HG03097 (cell line): ENCODE data around the gene NAGPA.
A peak's percentile ranks its signal among the peaks of the same experiment; 100 is the strongest.

Experiments used
- ATAC-seq: cut with Tn5 transposase; IDR thresholded peaks from one replicate; pipeline ENCODE4 v1.9.1; 2021; ENCODE audit not compliant: unreplicated experiment, low FRiP score

The NAGPA gene

DNA sequence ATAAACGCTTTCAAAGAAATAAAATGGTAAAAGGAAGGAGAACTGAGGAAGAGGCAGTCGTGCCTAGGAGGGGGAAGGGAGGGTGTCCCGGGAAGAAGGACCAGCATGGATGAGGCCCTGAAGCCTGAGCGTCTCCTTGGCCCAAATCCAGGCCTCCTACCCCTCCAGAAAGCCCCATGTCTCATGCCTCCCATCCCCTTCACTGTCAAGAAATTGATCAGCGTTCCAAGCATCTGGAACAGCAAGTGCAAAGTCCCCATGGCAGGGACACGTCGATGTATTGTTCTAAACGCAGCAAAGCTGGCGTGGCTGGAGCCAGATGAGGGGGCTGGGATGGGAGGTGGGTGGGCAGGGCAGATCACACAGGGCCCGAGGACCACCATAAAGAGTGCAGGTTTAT, 53.0 kb downstream of the NAGPA start:
- ATAC-seq: no peak

DNA sequence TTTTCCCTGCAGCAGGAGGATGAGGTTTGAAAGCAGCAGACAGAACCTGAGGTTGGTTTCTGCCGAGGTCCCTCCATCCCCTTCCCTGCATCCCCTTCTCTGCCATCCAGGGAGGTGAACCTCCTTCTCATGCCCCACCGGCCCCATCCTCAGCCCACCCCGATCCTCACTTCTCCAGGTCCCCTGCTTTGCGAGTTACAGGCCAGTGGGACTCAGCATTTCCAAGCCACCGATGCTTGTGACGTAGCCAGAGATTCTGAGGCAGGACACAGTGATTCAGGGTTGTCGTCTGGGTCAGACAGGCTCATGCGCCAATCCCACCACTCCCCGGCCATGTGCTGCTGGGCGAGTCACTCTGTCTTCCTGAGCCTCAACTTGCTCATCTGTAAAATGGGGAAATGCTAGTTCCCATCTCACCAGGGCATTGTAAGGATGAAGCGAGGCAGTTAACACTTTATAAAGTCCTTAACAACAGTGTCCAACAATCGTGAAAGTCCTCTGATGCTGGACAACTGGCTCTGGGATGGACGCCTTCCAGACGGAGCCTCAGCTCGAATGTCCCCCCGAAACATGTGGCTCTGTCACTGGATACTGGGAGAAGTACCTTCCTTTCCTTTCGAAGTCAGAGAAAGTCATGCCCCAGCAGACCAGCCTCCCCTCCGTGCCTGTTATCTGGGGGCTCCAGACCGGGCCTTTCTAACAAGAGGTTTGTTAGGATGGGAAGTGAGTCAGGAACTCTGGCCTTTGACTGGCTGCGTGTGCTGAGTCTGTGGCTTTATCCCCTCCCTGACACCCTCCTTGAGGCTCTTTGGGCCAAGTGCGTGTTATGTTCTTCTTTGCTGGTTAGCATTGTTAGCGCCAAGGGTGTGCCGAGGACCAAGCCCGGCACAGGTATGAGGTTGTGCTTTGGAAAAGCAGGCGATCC, 53.7 kb downstream of the NAGPA start:
- no peak for ATAC-seq

DNA sequence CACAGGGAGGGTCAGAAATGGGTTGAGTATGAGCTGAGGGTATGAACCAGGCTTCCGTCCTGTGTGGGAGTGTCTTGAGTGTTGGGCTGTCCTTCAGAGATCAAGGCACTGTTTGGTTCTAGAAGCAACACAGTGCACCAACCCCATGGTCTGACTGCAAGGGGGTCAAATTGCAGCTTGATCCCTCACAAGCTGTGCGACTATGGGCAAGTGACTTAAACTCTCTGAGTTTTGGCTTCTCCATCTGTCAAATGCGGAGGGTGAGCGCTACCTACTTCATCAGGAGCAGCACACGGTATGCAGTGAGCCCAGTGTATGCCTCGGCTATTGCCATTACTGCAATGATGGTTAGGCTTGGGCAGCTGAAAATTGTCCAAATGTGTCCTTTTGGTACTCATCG, 54.6 kb downstream of the NAGPA start:
- no peak for ATAC-seq

DNA sequence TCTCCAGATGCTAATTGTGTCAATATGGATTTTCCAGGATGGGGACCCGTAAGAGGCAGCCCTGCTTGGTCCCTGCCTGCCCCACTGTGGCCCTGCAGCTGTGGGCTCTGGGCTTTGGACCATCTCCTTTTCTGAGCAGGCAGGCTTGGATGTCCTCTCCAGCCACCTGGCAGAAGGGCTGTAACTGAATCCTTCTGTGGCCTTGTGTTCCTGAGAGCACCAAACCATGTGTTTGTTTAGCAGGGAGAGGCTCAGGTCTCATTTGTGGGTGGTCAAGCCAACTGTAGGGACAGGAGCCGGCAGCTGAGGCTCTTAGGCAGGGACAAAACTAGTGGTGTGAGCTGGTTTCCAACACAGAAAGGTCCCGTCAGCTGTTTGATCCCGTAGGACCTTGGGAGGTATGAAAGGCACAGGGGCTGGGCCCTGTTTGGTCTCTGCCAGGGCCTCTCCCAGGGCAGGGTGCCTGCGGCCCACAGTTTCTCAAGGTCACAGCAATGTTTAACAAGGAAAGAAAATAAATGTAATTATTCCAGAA, 57.1 kb downstream of the NAGPA start:
- ATAC-seq: no peak

DNA sequence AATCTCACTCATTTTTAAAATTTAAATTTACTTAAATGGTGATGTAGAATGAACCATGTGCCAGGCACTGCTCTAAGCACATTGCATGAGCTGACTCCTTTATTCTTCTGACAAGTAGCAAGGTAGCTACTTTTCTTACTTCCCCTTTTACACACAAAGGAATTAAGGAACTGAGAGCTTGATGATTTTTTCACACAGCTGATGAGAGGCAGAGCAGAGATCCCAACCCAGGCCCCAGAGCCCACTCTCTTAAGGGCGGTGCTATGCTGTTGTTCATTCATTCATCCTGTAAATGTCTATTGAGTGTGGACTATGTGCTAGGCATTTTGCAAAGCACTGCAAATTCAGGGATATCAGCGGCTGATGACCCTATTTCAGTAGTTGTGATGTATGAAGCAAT, 57.7 kb downstream of the NAGPA start:
- ATAC-seq: peak; percentile 73
